Dedifferentiated amniotic fluid mesenchymal stem cell (primary cell): Measurements from ENCODE around the gene NID1.
"Not testable (repeated sequence)": the region's sequence is repeated elsewhere in the genome, so short reads cannot be mapped to it uniquely, and the experiment has no call there.

Source experiments
- DNase-seq: peaks from one replicate; pipeline ENCODE4 v3.0.0-alpha.2; 2016; ENCODE audit errors: extremely low spot score

The NID1 gene

GRCh38 chr1:235938709-235939479 lies 126.0 kb downstream of the NID1 start:
- no peak for DNase-seq

- no peak for DNase-seq
These were observed 127.8 kb downstream of the NID1 start for GRCh38 chr1:235937123-235937522.

GRCh38 chr1:235935235-235936225 lies 129.4 kb downstream of the NID1 start:
- DNase-seq = no peak

GRCh38 chr1:235933766-235934116 lies 131.1 kb downstream of the NID1 start:
- DNase-seq = no peak

- no peak for DNase-seq
These were observed 131.7 kb downstream of the NID1 start for GRCh38 chr1:235933017-235933765.

GRCh38 chr1:235932090-235932510 lies 132.8 kb downstream of the NID1 start:
- DNase-seq = no peak

GRCh38 chr1:235931171-235931738 lies 133.6 kb downstream of the NID1 start:
- no peak for DNase-seq

- DNase-seq = no peak
These were observed 134.3 kb downstream of the NID1 start for GRCh38 chr1:235930543-235930942.

GRCh38 chr1:235929216-235929615 lies 135.7 kb downstream of the NID1 start:
- no peak for DNase-seq

GRCh38 chr1:235928197-235928596 lies 136.7 kb downstream of the NID1 start:
- no peak for DNase-seq

GRCh38 chr1:235927551-235927950 lies 137.3 kb downstream of the NID1 start:
- not testable (repeated sequence) for DNase-seq
